OCI-LY3 (cell line): ENCODE results near the gene AMELX.

Experiments
- CTCF ChIP-seq: fragments of 200-600, 300-600 bp; sonication (generic); IDR thresholded peaks from 2 replicates; pipeline ENCODE4 v1.5.1; 2014; ENCODE audit warnings: antibody characterized with exemption, low read length, low read depth
- EZH2phosphoT487 ChIP-seq: fragments of 200-600 bp; shearing (Covaris generic); IDR thresholded peaks from 2 replicates; pipeline ENCODE4 v1.6.1; 2018; ENCODE audit warnings: antibody characterized with exemption, mixed run types, low read depth

GRCh38 chrX:11329021-11329420 is 35.8 kb downstream of the AMELX start:
- TF ChIP-seq CTCF (no peak), EZH2phosphoT487 (no peak)
